HG02610 (cell line): Measurements from ENCODE around the gene POLRMT.
"Not testable (repeated sequence)": the region's sequence is repeated elsewhere in the genome, so short reads cannot be mapped to it uniquely, and the experiment has no call there.

Experiments used
- ATAC-seq: cut with Tn5 transposase; IDR thresholded peaks from one replicate; pipeline ENCODE4 v1.9.1; 2021; ENCODE audit warnings: mild to moderate bottlenecking, moderate library complexity; ENCODE audit not compliant: unreplicated experiment

Gene POLRMT

DNA sequence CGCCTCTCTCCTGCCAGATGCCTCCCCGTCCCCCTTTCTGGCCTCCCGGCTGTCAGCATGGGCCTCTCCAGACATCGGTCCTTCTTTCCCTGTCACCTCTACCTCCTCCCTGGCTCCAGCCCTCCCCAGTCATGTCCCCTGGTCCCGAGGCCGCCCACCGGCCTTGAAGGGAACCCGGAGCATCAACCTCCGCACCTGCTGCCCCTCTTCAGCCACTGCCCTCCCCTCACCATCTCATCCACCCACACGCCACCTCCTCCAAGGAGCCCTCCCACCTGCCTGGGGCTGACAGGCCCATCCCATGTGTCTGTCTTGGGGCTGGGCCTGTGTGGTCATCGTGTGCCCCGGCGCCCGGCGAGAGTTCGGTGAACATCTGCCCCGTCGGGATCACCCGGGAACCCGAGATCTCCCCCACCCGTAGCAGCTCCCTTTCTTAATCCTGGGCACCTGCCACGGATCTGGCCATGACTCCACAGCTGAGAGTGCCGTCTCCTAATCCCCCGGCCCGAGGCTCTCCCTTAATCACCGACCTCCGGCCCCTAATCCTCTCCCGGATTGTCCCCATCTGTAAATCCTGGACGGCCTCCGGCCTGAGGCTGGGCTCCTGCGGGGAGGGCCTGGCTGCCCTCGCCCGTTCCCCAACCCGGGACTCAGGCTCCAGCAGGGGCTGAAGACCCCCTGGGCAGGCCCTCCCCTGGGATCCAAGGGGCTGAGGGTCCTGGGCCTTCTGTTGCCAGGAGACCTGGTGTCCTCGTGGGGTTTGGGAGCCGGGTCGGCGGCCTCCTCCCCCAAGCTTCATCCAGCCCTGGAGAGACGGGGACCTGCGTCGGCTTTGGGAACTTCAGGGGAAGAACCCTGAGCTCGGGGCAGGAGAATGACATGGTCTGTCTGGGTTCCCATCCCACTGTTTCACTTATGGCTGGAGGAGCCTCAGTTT lies 37.7 kb downstream of the POLRMT start:
- ATAC-seq, result no peak

DNA sequence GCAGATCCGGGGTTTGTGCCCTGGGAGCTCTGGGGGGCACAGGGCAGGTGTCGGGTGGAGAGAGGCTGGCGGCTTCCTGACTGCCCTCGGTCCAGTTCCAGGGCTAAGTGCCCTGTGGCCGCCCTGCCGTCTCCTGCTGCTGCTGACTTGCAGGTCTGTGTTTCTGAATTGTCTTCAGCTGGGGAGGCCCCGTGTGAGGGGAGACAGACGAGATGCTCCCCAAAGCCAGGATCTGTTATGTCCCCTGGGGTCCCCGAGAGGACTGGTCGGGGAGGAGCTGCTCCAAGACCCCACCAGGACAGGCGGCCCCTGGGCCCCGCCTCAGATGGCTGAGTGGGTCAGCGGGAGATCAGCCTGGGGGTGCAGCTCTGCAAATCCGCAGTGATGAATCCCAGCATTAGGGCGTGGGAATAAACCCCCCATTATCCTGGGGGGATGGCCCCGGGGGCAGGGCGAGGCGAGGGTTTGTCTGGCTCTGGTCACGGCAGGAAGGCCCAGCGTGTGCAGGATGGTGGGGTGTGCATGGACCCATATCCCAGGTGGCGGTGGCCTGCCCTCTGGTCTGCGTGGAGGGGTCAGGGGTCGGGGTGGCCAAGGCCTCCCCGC lies 39.0 kb downstream of the POLRMT start:
- no peak for ATAC-seq

DNA sequence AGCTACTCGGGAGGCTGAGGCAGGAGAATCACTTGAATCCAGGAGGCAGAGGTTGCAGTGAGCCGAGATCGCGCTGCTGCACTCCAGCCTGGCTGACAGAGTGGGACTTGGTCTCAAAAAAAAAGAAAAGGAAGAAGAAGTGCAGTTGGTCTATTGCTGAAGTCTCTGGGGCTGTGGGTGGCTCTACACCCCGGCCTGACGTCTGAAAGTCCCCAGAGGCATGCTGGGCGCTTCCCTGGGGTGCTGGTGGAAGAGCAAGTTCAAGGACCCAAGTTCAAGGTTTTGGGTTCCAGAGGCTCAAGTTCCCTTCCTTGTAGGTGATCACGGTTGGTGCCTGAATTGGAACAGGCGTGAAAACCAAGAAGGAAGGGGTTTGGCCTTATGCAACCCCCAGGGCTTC lies 39.8 kb downstream of the POLRMT start:
- no peak for ATAC-seq

DNA sequence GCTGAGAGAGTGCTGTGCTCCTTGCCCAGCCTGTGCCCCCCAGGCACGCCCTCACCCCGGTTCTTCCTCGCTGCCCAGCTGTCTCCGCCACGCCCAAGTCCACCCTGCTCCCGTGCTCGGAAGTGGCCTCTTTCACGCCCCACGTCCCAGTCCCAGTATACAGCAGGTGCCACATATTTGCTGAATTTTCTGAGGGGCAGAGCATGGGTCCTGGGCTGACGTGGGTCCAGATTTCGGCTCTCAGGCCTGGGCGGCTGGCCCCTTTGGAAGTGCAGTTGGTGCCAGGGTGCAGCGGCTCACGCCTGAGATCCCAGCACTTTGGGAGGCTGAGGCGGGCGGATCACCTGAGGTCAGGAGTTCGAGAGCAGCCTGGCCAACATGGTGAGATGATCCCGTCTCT lies 40.3 kb downstream of the POLRMT start:
- ATAC-seq, result no peak

- no peak for ATAC-seq
These were observed 41.2 kb downstream of the POLRMT start for GRCh38 chr19:592101-592500.

DNA sequence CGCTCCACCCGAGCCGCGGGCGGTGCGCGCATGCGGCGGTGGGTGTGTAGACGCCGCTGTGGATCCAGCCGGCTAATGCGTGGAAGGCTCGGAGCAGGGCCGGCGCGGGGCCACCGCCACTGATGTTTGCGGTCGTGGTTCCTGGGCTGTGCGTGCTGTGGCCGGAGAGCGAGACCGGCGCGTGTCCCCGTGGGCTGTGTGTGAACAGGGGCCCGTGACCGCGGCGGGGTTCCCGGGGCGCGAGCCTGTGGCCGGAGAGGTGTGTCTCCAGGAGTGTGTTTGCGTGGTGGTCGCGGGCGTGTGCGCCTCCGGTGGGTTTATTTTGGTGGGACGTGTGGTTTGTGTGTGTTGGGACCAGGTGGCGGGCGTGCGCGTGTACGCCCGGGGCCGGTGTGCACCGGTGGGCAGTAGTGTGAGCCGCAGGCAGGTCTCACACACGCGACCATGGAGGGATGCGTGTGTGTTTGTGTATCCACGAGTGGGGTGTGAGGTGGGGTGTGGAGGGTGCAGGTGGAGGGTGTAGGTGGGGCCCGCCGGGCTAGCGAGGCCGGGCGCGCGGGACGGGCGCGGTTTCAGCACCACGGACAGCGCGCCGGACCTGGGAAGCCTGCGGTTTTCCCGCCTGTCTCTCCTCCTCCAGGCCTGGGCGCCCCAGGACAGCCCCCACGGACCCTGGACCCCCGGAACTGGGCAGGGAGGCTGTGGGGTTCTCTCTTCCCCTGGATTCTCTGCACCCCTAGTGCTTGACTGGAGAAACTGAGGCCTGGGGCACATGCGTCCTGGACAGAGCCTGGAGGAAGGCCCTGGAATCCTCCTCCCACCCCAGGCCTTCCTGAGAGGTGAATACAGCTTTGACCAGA lies 42.0 kb downstream of the POLRMT start:
- no peak for ATAC-seq

GRCh38 chr19:590750-591098 lies 42.6 kb downstream of the POLRMT start:
- ATAC-seq, result no peak

GRCh38 chr19:590396-590745 lies 43.0 kb downstream of the POLRMT start:
- no peak for ATAC-seq

DNA sequence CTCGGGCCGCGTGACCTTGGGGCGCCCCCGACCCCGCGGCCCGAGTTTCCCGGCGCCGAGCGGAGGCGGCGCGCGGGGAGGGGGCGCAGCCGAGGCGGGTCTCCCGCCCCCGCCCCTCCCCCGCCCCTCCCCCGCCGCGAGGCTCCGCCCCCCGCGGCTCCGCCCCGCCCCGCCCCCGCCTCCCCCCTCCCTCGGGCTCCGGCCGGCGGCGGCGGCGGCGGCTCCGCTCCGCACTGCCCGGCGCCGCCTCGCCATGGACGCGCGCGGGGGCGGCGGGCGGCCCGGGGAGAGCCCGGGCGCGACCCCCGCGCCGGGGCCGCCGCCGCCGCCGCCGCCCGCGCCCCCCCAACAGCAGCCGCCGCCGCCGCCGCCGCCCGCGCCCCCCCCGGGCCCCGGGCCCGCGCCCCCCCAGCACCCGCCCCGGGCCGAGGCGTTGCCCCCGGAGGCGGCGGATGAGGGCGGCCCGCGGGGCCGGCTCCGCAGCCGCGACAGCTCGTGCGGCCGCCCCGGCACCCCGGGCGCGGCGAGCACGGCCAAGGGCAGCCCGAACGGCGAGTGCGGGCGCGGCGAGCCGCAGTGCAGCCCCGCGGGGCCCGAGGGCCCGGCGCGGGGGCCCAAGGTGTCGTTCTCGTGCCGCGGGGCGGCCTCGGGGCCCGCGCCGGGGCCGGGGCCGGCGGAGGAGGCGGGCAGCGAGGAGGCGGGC lies 43.5 kb downstream of the POLRMT start, which contains the start of gene HCN2:
TSS of gene HCN2 (plus strand) at position 189 of the 703 bp plus-strand sequence. CDS start at position 254, 65 bp downstream.
- no peak for ATAC-seq

- ATAC-seq, result no peak
These were observed 44.3 kb downstream of the POLRMT start for GRCh38 chr19:588741-589692.

- no peak for ATAC-seq
These were observed 45.1 kb downstream of the POLRMT start for GRCh38 chr19:588093-588740.

GRCh38 chr19:585551-586110 lies 47.7 kb downstream of the POLRMT start:
- ATAC-seq, result no peak

DNA sequence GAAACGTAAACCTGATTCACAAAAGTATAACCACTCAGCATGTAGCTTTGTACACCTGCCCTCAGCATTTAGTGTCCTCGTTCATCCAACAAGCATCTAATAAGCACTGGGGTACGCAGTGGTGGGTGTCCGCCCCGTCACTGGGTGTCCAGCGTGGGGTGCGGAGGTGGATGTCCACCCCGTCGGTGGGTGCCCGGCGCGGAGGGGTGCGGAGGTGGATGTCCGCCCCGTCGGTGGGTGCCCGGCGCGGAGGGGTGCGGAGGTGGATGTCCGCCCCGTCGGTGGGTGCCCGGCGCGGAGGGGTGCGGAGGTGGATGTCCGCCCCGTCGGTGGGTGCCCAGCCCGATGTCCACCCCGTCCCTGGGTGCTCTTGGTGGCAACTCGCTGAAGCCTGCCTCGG lies 48.2 kb downstream of the POLRMT start:
- ATAC-seq, result not testable (repeated sequence)

GRCh38 chr19:584240-585001 lies 48.9 kb downstream of the POLRMT start:
- ATAC-seq, result no peak

GRCh38 chr19:583968-584239 lies 49.4 kb downstream of the POLRMT start:
- no peak for ATAC-seq

- ATAC-seq, result no peak
These were observed 50.0 kb downstream of the POLRMT start for GRCh38 chr19:583198-583967.

DNA sequence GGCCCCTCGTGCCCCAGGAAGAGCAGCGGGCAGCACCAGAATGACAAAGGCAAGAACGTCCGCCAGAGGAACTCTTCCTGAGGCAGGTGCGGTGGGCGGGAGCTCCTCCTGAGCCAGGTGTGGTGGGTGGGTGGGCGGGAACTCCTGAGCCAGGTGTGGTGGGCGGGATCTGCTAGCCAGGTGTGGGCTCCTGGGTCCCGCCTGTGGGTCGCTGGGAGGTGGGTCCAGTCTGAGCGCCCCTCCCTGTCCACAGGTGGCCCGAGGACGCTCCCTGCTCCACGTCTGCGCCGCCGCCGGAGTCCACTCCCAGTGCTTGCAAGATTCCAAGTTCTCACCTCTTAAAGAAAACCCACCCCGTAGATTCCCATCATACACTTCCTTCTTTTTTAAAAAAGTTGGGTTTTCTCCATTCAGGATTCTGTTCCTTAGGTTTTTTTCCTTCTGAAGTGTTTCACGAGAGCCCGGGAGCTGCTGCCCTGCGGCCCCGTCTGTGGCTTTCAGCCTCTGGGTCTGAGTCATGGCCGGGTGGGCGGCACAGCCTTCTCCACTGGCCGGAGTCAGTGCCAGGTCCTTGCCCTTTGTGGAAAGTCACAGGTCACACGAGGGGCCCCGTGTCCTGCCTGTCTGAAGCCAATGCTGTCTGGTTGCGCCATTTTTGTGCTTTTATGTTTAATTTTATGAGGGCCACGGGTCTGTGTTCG lies 50.7 kb downstream of the POLRMT start:
- ATAC-seq, result no peak
